GM18873 (cell line): ENCODE results near the gene ANXA5.
A peak's percentile ranks its signal among the peaks of the same experiment; 100 is the strongest.

Source experiments
- ATAC-seq: cut with Tn5 transposase; IDR thresholded peaks from one replicate; pipeline ENCODE4 v1.9.1; 2021; ENCODE audit warnings: mild to moderate bottlenecking, moderate library complexity, moderate number of reproducible peaks; ENCODE audit not compliant: unreplicated experiment, low FRiP score

ANXA5 gene

DNA sequence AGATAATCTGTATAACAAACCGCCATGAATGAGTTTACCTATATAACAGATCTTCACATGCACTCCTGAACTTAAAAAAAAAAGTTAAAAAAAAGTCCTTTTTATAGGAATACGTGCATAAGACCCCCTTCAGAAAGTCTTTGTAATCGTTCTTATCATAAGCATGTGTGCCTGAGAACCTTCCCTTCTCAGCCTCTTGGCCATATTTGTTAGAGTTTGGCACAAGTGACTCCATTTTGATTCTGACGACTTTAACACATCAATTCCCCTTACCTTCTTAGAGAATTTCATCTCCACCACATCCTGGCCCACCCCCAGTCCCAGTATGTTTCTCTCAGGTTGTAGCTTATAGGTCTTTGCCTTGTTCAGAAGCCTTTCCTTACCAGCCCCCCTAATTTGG, 16.0 kb upstream of the ANXA5 start:
- no peak for ATAC-seq

DNA sequence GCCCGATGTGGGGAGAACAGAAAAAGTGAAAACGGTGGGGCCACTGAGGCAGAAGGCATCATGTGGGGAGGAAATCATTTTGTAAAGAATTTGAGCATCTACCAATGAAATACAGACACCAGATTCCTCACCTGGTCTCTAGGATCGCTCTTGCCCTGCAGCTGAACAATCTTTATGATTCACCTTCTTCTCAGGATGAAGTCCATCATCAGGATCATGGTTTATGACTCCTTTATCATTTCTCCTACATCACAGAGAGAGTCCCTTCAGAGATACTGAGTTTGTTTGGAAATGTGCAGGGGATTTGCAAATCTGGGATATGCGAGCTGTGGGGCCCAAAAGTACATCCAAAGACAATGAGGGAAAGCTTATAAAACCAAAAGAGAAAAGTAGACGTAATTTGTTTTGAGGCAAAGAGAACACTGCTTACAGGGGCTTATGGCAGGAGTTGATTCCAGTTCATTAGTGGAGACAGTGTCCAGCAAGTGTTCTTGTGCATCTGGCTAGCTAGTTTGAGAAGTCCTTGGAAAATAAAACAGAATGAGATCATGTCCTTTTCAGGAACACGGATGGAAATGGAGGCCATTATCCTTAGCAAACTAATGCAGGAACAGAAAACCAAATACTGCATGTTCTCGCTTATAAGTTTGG, 15.3 kb upstream of the ANXA5 start:
- ATAC-seq, result no peak

- peak; percentile 85 for ATAC-seq
These were observed 14.7 kb upstream of the ANXA5 start for GRCh38 chr4:121711263-121712000.

- no peak for ATAC-seq
These were observed 13.1 kb upstream of the ANXA5 start for GRCh38 chr4:121709766-121710405.

- ATAC-seq, result no peak
These were observed 10.6 kb upstream of the ANXA5 start for GRCh38 chr4:121707344-121707743.

GRCh38 chr4:121706595-121707021, 9.8 kb upstream of the ANXA5 start:
- ATAC-seq, result no peak

DNA sequence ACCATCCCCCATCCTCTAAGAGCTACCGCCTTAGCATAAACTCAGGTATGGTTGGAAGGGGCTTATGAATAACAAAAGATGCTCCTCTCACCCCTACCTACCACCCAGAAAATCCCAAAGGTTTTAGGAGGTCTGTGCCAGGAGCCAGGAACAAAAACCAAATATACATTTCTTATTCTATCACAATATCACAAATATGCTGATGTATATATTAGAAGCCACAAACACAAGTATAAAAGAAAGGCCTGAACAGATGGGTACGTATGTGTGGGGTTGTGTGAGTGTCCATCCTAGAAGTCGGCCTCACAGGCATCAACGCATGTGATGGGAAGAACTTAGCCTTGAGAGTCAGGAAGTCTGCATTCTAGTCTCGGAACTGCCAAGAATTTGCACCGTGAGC, 8.7 kb upstream of the ANXA5 start:
- no peak for ATAC-seq

GRCh38 chr4:121702136-121702535, 5.4 kb upstream of the ANXA5 start:
- no peak for ATAC-seq

- no peak for ATAC-seq
These were observed 4.5 kb upstream of the ANXA5 start for GRCh38 chr4:121701263-121701662.

DNA sequence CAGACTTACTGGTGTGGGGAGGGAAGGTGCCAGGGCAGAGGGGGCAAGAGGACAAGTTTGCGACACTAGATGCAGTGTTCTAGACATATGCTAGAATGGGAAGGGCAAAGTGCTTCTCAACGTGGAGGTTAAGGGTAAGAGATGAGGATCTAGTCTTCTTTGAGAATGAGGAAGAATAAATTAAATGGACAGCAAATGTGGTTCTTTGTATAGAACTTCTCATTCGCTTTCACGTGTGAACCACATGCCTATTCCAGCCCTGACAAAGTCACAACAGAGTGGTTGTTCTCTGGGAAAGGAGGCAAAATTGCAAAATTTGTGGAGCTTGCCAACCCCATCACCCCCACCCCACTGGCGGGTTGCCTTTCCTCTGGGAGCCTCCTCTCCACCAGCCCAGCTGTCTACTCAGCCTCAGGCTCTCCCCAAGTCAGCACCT, 1.5 kb upstream of the ANXA5 start:
- ATAC-seq, result no peak

DNA sequence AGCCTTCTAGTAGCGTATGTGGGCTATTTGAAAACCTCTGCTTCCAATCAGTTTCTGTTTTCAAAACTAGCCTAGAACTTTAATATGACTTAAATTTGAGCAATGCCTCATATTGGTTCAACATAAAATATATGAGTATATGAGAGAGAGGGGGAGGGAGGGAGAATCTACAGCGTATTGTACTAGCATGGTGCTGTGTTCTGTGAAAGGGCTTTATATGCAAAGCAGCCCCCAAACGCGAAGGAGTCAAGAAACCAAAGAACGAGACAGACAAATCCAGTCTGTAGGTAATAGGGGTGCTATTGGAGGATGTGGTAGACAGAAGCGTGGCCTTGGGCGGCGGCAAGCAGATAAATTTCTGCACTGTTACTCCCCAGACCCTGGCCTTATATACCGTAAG, 784 bp upstream of the ANXA5 start:
- ATAC-seq, result peak; percentile 37

DNA sequence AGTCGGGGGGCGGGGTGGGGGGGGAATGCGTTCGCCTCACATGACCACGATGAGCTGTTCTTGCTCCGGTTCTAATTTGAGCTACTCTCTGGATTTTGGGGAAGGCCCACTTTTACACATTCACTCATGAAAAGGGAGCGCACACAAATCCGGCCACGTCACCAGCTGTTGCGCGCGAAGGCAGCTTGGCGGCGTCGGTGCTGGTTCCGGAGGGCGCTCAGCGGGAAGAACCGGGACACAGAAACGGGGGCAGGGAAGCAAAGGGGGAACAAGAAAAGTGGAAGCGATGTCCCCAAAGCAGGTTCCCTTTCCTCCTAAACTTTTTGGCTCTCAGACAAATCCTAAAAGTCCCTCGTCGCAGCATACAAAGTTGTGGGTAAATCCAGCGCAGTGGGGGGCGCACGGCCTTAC, 605 bp downstream of the ANXA5 start:
- peak; percentile 27 for ATAC-seq

DNA sequence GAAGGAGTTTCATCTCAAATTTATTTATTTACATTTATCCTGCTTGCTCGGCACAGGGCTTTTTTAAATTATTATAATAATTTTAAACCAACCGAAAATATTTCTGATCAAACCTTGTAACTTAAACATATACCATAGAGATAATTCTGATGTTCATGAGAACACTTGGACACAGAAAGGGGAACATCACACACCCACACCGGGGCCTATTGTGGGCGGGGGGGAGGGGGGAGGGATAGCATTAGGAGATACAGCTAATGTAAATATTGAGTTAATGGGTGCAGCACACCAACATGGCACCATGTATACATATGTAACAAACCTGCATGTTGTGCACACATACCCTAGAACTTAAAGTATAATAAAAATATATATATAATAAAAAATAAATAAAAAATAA, 2.9 kb downstream of the ANXA5 start:
- no peak for ATAC-seq

- ATAC-seq, result no peak
These were observed 3.3 kb downstream of the ANXA5 start for GRCh38 chr4:121693450-121693849.

DNA sequence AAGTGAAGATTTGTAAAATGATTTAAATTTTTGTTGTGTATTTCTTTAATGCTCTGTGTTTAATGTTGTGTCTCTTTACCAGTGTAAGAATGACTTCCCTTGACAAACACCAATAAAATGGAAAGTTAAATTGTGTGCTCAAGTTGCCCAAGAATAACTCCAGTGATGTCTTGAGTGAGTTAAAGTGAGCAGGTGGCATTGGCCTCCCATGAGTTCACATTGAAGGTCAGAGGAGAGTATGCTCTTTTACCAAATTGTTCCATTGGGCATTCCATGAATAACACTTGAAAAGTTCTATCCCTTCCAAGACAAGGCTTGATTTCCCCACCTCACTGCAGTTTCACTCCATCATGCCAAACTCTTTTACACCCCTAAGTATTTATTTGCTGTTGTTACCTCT, 4.5 kb downstream of the ANXA5 start:
- ATAC-seq, result no peak

- ATAC-seq, result no peak
These were observed 6.8 kb downstream of the ANXA5 start for GRCh38 chr4:121690001-121690400.

GRCh38 chr4:121688701-121689100, 8.1 kb downstream of the ANXA5 start:
- no peak for ATAC-seq

DNA sequence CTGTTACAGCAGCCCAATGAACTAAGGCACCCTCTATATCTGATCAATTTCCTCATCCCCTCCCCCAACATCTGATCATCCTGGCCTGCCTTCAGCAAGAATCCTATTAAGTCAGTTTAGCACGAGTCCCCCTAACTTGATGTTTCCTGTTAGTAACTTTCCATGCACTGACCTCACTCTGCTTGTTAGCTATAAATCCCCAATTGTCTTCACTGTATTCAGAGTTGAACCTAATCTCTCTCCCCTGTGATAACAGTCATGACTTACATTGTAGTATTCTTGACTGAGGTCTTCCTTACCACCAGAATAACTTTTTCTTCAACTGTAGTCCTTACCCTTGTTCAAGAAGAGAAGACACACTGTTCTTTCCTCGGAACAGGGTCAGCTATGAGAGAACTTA, 8.5 kb downstream of the ANXA5 start:
- ATAC-seq, result no peak

GRCh38 chr4:121686255-121686654, 10.5 kb downstream of the ANXA5 start:
- ATAC-seq, result no peak

DNA sequence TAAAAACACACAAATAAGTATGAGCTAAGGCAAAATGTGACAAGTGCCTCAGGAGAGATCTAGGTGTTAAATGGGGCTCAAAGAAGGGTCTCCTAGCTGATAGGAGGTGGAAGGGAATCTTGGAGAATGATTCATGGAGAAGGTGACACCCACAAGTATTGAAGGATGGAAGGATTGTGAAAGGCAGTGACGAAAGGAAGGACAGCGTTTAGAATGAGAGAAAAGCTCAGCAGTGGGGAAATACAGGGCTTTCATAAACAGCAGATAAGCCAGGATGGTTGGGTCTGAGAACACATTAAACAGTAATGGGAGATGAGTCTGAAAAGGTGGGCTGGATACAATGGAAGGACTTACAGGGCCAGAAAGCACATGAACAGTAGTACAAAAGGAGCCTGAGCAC, 11.5 kb downstream of the ANXA5 start:
- no peak for ATAC-seq

DNA sequence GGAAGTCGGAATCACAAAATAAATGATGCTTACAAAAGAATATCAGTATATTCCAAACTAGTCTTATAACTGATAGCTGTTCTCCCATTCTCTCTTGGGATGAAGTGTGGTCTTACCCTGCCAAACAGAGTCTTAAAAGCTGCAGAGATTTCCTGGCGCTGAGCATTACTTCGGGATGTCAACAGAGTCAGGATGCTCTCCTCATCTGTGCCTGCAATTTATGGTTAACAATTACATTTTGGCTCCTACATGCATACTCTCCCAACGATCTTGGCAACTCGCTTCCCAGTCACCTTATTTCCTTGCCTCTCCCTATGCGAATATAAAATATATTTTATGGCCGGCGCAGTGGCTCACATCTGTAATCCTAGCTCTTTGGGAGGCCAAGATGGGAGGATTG, 12.2 kb downstream of the ANXA5 start:
- no peak for ATAC-seq

GRCh38 chr4:121684016-121684415, 12.8 kb downstream of the ANXA5 start:
- ATAC-seq, result no peak
